ENCODE data around the gene DDX49. TPM values are rescaled to one million over a fixed set of nuclear protein-coding genes. Genes with fewer than 3 reads are reported as not detected.
A peak's percentile ranks its signal among the peaks of the same experiment; 100 is the strongest.

Gene DDX49, protein sequence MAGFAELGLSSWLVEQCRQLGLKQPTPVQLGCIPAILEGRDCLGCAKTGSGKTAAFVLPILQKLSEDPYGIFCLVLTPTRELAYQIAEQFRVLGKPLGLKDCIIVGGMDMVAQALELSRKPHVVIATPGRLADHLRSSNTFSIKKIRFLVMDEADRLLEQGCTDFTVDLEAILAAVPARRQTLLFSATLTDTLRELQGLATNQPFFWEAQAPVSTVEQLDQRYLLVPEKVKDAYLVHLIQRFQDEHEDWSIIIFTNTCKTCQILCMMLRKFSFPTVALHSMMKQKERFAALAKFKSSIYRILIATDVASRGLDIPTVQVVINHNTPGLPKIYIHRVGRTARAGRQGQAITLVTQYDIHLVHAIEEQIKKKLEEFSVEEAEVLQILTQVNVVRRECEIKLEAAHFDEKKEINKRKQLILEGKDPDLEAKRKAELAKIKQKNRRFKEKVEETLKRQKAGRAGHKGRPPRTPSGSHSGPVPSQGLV
- 60.5 and 70.3 TPM in 2 replicates for total RNA-seq

DNA sequence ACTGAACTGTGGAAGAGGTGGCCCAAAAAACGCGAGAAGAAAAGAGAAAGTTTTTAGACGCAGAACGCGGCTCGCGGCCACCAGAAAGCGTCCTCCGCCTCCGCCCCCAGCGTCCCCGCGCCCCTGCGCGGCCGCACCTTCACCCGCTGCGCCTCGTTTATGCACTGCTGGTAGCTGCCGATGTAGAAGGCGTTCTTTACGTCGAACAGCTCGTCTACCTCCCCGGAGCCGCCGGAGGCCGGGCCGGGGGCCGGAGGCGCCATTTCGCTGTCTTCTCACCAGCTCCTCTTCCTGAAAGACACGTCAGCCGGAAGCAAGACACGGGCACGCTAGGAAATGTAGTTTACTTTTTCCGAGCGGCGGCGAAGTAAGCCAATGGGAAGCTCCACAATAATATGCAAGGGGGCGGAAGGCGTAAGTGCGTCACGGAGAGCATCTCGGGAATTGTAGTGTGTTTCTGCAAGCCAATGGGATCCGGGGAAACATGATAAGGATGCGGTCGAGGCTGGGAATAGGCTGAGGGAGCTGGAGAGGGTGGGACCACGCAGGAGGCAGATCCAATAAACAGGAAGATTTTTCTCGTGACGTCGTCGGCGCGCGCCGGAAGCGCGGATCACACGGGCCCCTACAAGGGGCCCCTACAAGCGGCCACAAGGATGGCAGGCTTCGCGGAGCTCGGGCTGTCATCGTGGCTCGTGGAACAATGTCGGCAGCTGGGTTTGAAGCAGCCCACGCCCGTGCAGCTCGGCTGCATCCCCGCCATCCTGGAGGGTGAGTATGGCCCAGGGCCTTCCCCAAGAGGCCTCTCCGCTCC, at the start of gene DDX49, which contains the start of gene COPE:
Gene DDX49, plus strand, starts transcription at position 630 of the 814 bp plus-strand sequence. Its CDS starts 27 bp downstream, at position 657.
Gene COPE, minus strand, starts transcription at position 302 of the 814 bp plus-strand sequence. Its CDS starts 39 bp downstream, at position 263.
- DNase-seq (ENCODE audit: low read depth, low spot score) = peak; percentile 99

DNA sequence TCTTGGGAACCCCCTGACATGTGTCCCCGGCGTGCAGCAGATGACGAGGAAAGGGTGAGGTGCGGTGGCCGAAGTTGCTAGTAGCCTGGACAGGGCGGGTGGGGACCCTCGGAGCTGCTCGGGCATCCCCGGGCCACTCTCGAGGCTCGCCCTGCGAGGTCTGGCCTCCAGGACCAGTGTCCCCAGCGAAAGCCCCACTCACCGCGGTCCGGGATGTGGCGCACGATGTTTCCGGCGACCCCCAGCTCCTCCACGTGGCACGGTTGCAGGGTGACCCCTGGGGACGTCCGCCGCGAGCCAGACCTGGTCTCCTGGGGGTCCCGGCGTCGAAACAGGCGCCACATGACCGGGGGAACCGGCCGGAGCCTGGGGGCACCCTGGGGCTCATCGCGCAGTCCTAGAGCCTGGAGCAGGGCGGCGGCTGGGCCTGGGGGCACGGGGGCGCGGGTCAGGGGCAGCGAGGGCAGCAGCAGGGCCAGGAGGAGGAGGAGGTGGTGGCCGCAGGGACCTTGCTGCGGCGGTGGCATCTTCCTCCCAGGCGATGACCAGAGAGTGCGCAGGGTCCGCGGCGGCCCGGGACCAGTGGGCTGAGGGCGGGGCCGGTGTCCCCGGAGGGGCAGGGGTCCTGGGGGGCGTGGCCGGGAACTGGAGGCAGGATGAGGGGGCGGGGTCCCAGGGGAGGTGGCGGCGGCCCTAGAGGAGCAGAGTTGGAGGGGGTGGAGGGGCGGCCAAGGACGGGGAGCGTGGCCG, 49.6 kb upstream of the DDX49 start:
- DNase-seq (ENCODE audit: low read depth, low spot score) = no peak

- DNase-seq (ENCODE audit: low read depth, low spot score) = no peak
Observed at GRCh38 chr19:18870531-18871172, 48.9 kb upstream of the DDX49 start.

GRCh38 chr19:18871543-18871942, 48.0 kb upstream of the DDX49 start:
- no peak for DNase-seq (ENCODE audit: low read depth, low spot score)

- no peak for DNase-seq (ENCODE audit: low read depth, low spot score)
Observed at GRCh38 chr19:18875726-18876125, 43.8 kb upstream of the DDX49 start.

DNA sequence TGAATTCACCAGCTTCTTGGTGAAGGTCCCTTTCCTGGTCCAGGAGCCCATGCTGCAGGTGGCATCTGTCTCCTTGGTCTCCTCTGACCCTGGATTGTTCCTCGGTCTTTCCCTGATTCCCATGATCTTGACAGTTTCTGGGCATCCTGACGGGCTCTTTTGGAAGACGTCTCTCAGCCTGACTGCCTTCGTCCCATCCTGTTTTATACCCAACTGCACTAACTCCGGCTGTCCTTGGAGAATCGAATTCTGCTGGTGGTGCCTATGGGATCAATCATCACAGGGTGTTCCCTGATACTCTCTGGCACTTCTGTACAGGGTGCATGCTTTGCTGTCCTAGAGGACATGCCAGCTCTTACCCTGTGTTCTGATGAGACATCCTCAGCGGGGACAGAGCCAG, 42.6 kb upstream of the DDX49 start:
- no peak for DNase-seq (ENCODE audit: low read depth, low spot score)

GRCh38 chr19:18878058-18878797, 41.3 kb upstream of the DDX49 start:
- no peak for DNase-seq (ENCODE audit: low read depth, low spot score)

- no peak for DNase-seq (ENCODE audit: low read depth, low spot score)
Observed at GRCh38 chr19:18878858-18879578, 40.5 kb upstream of the DDX49 start.

GRCh38 chr19:18879579-18880373, 39.7 kb upstream of the DDX49 start:
- no peak for DNase-seq (ENCODE audit: low read depth, low spot score)

DNA sequence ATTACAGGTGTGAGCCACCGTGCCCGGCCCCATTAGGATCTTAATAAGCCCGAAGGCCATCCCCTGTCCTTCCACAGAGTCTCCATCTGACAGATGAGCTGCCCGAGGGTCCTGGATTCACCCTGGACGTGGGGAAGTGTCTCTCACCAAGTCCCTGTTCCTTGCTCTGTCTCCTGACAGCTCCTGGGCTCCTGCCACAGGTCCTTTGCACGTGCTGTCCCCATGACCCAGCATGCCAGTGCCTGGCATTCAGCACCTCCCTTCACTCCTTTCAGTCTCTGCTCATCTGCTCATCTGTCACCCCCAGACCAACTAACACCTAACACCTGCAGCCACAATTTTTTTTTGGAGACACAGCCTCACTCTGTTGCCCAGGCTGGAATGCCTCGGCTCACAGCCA, 38.0 kb upstream of the DDX49 start:
- DNase-seq (ENCODE audit: low read depth, low spot score) = no peak

DNA sequence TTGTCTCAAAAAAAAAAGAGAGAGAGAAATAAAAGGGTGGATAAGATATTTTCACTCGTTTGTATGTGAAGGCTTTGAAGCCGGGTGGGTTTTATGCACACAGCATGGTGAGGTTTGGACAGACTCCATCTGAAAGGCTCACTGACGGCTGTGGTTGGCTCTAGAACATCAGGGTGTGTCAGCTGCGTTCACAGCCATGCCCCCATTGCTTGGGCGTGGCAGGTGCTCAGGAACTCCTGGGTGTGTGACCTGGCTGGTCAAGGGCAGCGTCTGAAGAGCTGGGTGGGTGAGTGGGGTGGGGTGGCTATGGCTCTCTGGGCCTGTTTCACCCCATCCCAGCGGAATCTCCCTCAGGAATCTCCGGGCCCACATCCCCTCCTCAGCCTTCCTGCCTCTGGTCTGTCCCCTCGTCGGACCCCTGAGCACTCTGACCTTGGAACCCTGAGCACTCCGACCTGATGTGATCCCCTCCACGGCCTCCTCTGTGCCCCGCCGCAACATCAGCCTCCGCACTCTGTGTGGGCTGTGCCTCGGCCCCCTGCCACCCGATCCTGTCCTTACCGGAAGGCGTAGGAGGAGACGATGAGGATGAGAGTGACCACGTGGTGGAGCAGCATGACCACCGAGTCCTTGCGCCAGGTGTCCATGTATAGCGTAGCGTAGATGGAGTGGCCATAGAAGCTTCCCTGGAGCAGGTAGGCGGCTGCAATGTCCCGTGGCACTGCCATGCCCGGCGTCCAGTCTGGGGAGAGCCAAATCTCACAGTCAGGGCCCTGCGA, 35.8 kb upstream of the DDX49 start:
- no peak for DNase-seq (ENCODE audit: low read depth, low spot score)

DNA sequence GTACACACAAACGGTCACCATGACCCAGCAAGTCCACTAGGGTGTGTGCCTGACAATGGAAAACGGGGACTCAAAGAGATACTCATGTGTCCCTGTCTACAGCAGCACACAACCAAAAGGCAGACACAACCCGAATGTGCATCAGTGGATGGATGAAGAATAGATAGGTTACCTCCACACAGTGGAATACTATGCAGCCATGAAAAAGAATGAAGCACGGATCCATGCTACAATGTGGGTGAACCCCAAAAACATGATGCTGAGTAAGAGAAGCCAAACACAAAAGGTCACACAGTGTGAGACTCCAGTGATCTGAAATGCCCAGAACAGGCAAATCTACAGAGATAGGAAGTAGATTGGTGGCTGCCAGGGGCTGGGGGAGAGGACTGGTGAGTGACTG, 32.5 kb upstream of the DDX49 start:
- no peak for DNase-seq (ENCODE audit: low read depth, low spot score)

DNA sequence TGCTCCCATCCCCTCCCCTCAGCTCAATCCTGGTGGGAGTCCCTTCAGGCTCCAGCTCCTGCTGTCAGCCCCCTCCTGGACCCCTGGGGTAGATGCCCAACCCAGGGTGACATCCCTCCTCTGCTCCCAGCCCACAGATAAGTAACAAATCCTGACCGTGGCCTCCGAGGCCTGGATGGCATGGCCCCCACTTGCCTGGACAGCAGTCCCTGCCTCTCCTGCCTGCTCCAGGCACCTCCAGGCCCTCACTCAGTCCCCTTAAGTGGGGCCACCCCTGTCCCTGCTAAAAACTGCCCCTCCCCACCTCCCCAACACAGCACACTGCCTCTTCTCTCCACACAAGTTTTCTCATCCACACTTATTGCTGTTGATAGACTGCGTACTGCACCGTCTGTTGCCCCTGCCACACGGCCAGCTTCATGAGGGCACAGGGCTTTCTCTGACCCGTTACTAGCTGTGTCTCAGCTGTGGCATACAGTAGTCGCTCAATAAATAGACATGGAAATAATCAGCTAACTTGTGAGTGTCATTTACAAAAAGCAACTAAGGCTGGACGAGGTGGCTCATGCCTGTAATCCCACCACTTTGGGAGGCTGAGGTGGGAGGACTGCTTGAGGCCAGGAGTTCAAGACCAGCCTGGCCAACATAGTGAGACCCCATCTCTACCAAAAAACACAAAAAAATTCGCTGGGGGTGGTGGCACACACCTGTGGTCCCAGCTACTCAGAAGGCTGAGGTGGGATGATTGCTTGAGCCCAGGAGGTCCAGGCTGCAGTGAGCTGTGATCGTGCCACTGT, 29.4 kb upstream of the DDX49 start:
- DNase-seq (ENCODE audit: low read depth, low spot score) = no peak

GRCh38 chr19:18893587-18894253, 25.8 kb upstream of the DDX49 start:
- DNase-seq (ENCODE audit: low read depth, low spot score) = no peak

DNA sequence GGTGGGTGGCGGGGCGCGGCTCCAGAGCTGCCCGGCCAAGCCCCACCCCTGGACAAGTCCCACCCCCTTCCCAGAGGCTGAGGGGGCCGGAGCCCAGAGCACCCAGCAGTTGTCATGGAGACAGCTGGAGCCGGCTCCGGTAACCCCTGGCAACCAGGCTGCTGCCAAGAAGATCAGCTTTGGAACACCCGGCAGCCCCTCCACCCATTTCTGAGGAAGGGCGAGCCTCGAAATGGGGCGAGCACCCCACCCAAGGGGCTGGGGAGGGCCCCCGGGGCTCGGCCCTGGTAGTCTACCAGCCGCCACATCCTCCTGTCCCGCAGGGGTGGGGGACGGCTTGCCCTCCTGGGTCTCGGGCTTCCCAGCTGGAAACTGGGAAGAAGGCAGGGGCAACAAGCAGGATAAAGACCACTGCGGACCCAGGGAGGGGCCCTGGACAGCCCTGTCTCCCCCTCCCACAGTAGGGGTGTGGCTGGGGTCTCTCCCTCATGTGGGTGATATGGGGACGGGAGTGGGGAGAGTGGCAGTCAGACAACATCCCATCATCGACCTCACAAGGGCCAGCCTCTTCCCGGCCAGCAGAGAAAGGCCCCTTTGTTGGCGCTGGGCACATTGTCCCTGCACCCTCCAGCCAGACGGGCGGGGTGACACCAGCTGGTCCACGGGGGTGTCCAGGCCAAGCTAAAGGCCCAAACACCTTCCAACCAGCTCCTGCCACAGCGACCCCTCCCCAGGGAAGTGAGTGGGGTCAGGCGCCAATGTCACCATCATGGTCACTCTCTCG, 25.1 kb upstream of the DDX49 start:
- no peak for DNase-seq (ENCODE audit: low read depth, low spot score)

All from pulmonary artery endothelial cell (primary cell).